Measurements from ENCODE around the gene GNAQ. TPM values are rescaled to one million over a fixed set of nuclear protein-coding genes. Genes with fewer than 3 reads are reported as not detected.

GNAQ gene
- total and polyA plus RNA-seq, 2 of the 13 experiments (the other 11 are each of a cell fraction or from before 2014, with no cell fraction given), result 16.5 to 17.7 TPM

DNA sequence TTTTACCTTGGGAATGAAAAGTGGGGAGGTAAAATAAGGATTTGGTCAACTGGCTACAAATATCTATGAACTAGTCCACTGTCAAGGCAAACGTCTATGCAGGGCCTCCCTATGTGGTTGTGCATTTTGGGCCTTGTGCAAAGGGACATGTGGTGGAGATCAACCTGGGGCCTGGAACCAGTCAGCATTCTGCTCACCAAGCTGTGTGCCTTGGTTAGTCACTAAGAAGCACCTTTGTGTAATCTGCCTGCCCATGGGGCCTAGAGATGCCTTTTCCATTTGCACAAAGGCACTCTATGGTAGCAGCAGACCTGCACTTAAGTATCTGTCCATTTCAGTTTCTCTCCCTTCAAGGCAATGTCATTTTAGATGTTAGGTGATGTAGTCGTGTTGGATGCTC lies 184.0 kb downstream of the GNAQ start:
- Histone ChIP-seq H3K4me1 (ENCODE audit: insufficient read depth, low read length) (peaks cover 14% of the 10 kb centered on the region), H3K79me2 (ENCODE audit: insufficient read depth, low read length) (no peaks in the 10 kb centered on the region), H3K4me3 (replicated peaks in 1 of 3; ENCODE audit: insufficient read depth in 1 of 3, low read depth in 2 of 3, low read length in 3 of 3) (no peak overlapping the region), H3K4me2 (ENCODE audit: low read depth, low read length) (no peak overlapping the region), H3K36me3 (replicated peaks in 1 of 2; ENCODE audit: control insufficient read depth in 1 of 2, insufficient read depth in 2 of 2, low read length in 2 of 2) (no peaks in the 10 kb centered on the region; a peak in 1 of 5 replicates), H3K27me3 (ENCODE audit: control insufficient read depth in 1 of 2, insufficient read depth in 2 of 2, low read length in 2 of 2) (no peaks in the 10 kb centered on the region), H3K27ac (ENCODE audit: extremely low read length, insufficient read depth, low read length) (no peak overlapping the region), H4K20me1 (ENCODE audit: insufficient read depth, low read length) (no peaks in the 10 kb centered on the region; the same call in 1 of the 2 replicates), H2AFZ (ENCODE audit: low read length) (no peak overlapping the region), H3K9ac (ENCODE audit: insufficient read depth, low read depth, low read length) (no peak overlapping the region), H3K9me3 (ENCODE audit: low read length) (no peaks in the 10 kb centered on the region)
- ChIA-PET POLR2A (no interaction called here), CTCF (ENCODE audit: low intra/inter-chr PET ratio, low total read pairs) (no interaction called here)
- in situ Hi-C loops (cut with HindIII; ENCODE audit: extremely low pct_ligation_motif_present, low pct_unique_long_range_greater_than_20kb) (no loop called here), intact Hi-C loops (cut with micrococcal nuclease; ENCODE audit: unreplicated experiment) (no loop called here)
- TF ChIP-seq MXD1 (CRISPR knock-in tag; IDR thresholded peaks at IDR 0.05) (no peak), PTBP1 (IDR thresholded peaks at IDR 0.05; ENCODE audit: low read depth, low read length, poor library complexity, severe bottlenecking) (no peak), KDM2A (CRISPR knock-in tag; IDR thresholded peaks at IDR 0.05; ENCODE audit: borderline replicate concordance, low read depth) (no peak), TARDBP (CRISPR knock-in tag; IDR thresholded peaks at IDR 0.05) (no peak), SMAD3 (CRISPR knock-in tag; IDR thresholded peaks at IDR 0.05) (no peak), CHD4 (IDR thresholded peaks at IDR 0.05; ENCODE audit: borderline replicate concordance, low read length) (no peak), FOXK1 (CRISPR knock-in tag; IDR thresholded peaks at IDR 0.05; ENCODE audit: borderline replicate concordance, low read depth) (no peak), ZFP1 (CRISPR knock-in tag; IDR thresholded peaks at IDR 0.05) (no peak)
- TF ChIP-seq, protein P1, sequence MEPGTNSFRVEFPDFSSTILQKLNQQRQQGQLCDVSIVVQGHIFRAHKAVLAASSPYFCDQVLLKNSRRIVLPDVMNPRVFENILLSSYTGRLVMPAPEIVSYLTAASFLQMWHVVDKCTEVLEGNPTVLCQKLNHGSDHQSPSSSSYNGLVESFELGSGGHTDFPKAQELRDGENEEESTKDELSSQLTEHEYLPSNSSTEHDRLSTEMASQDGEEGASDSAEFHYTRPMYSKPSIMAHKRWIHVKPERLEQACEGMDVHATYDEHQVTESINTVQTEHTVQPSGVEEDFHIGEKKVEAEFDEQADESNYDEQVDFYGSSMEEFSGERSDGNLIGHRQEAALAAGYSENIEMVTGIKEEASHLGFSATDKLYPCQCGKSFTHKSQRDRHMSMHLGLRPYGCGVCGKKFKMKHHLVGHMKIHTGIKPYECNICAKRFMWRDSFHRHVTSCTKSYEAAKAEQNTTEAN (CRISPR knock-in tag; conservative IDR thresholded peaks at IDR 0.05), result no peak
- ATAC-seq, result no peak
- no TSS peak for BruUV-seq (replicated peaks)
- FAIRE-seq, result no peak
- no peak for DNase-seq (ENCODE audit: low spot score)
- 100% methylated on average over 2 of the region's 2 CpGs for WGBS (ENCODE audit: low lambda C conversion rate)

All from HepG2 (cell line).